Activated CD4-positive, alpha-beta T cell treated with anti-CD3 and anti-CD28 coated beads, Interleukin-2, amount 50 U/mL, for 16 hours (primary cell): Measurements from ENCODE around the gene ACAP3.
A peak's percentile ranks its signal among the peaks of the same experiment; 100 is the strongest.

Source experiments
- DNase-seq: peaks from one replicate; pipeline ENCODE4 v3.0.0-alpha.2; 2020

The ACAP3 gene

DNA sequence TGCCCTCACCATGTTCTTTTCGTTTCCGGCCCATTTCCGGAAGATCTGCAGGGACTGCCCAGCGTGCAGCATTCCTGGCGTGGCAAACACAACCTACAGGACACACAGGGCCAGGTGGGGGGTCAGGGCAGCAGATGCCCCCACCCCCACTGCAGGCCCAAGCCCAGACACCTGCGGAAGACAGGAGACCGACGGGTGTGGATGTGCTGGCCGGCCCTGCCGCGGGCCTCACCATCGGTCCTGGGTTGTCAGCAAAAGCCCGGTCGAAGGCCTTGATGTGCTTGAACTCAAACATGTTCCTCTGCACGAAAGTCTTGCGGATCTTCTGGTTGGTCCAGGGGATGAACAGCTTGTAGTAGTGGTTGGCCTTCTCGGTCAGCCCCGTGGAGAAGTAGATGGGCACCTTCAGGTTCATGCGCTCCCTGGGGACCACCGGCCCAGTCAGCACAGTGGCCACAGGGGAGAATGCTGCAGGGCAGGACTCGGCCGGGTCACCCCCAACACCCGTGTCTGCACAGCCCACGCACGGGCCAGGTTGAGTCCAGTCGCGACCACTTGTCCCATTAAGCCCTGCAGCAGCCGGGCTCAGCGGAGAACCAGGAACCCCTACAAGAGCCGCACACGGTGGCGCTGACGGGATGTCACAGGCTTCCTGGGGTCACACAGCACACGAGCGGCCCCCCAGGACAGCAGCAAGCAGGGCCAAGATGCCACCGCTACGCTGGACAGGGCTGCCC, 5.9 kb upstream of the ACAP3 start:
- no peak for DNase-seq

DNA sequence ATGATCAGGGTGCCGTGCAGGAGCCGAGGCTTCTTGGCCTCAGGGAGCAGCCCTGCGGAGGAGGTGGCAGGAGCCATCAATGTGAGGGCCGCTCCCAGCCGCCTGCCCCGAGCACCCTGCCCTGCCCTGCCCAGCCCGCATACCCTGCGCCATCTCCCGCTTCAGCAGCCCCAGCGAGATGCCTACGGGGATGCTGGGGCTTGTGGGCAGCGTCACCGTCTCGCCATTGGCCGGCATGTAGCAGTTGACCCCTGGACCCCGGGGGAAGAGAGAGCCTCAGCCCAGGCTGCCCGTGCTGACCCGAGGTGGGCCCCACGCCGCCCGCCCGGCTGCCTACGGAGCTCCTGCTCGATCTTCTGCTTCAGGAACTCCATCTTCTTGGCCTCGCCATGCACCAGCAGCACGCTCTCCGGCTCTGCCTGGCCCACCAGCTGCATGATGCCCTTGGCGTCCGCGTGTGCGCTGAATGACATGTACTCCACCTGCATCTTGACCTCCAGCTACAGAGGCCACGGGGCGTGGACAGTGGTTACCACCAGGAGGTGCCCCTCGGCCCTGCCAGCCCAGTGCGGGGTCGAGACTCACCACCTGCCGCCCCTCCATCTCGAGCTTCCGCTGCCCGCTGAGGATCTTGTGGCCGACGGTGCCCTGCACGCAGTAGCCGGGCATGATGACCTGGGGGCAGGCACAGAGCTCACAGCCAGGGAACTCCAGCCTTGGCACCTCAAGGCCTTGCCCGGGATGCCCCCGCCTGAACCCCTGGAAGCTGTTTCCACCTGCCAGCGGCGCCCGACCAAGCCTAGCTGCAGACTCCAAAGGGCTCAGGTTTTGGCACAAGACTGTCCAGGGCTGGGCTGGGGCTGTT, 5.0 kb upstream of the ACAP3 start:
- no peak for DNase-seq

DNA sequence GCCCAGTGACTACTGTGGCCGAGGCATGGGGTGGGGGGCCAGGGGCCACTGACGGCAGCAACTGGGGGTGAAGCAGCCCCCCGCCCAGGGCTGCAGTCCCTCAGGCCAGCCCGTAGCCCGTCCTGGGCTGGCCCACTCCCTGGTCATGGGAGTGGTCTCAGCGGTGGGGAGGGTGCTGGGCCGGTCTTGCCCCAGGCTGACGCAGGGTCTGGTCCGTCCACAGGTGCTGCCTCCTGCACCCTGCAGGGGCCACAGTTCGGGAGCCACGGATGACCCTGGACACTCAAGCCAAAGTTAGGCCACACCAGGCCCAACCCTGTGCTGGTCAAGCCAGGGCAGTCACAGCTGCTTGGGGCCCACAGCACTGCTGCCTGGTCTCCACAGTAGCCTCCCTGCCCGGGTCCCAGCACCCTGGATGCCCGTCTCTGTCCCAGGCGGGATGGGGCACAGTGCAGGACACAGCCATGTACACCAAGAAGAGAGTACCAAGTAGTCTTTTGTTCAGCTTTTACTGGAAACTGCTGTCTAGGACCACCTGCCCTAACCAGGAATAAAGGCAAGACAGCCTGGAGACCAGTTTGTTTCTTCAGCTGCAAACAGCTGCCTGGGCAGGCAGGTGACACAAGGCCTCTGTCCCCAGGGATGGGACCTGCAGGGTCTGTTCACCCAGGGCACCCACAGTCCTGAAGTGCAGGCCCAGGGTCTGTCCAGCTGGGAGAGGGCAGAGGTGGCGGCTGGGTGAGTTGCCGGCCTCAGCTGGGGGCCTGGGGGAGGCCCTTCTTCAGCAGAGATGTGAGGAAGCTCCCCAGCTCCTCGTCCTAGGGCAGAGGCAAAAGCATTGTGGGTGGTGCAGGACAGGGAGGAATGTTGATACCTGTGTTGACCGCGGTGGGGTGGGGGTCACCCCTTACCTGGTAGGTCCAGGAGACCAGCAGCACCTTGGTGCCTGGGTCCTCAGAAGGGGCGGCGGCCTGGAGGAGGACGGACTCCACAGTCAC, 3.7 kb upstream of the ACAP3 start:
- DNase-seq, result no peak

- no peak for DNase-seq
Measured at GRCh38 chr1:1310476-1311053, 2.8 kb upstream of the ACAP3 start.

DNA sequence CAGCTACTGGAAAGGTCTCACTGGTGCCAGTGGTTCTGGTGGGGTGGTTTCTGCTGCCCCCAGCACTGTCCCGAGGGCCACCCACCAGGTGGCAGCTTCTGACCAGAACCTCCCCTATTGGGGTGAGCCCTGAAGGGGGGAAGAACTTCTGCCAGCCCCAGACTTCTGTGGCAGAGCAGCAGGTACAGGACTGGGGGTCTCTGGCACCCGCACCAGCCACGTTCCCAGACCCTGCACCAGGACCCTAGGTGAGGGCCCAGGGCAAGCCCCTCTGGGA, 2.3 kb upstream of the ACAP3 start:
- no peak for DNase-seq

DNA sequence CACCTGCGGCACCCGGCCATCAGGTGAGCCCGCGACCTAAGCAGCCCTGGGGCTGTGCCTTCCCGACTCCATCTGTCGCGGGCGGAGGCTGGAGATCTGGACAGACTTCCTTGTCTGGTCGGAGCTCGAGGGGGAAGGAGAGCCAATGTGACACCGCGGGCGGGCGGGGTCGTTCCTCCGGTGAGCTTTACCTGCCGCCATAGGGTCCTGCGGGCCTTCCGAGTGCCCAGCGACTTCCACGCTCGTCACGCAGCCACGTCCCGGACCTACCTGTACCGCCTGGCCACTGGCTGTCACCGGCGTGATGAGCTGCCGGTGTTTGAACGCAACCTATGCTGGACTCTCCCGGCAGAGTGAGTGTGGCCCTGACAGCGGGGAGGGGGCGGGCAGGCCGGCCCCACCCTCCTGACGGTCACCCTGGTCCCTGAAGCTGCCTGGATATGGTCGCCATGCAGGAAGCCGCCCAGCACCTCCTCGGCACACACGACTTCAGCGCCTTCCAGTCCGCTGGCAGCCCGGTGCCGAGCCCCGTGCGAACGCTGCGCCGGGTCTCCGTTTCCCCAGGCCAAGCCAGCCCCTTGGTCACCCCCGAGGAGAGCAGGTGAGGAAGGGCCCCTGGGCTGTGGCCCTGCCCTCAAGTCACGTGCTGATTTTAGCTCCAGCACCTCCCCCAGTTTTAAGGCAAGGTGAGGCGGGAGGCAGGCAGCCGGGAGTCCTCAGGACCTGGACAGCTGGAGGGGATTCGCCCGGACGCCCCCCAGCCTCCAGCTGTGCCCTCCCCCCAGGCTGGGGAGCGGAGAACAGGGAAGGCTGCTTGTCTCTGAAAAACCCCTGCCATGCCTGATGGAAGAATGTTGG, 1.8 kb upstream of the ACAP3 start:
- DNase-seq, result no peak

DNA sequence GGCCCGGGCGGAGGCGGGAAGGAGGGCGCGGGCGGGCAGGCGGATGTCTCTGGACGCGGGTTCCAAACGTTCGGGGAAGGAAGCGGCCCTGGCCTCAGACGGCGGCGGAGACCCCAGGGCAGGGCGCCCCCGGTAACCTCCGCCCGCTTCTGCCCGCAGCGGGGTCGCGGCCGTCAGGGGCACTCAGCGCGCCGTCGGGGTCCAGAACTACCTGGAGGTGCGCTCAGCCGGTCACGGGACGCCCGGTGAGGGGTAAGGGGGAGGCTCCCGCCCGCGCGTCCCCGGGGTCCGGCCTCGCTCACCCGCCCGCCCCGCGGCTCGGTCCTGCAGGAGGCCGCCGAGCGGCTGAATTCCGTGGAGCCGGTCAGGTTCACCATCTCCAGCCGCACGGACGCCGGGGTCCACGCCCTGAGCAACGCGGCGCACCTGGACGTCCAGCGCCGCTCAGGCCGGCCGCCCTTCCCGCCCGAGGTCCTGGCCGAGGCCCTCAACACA, 1.1 kb upstream of the ACAP3 start:
- DNase-seq, result no peak

- no peak for DNase-seq
Measured at GRCh38 chr1:1307261-1307922, 338 bp downstream of the ACAP3 start.

DNA sequence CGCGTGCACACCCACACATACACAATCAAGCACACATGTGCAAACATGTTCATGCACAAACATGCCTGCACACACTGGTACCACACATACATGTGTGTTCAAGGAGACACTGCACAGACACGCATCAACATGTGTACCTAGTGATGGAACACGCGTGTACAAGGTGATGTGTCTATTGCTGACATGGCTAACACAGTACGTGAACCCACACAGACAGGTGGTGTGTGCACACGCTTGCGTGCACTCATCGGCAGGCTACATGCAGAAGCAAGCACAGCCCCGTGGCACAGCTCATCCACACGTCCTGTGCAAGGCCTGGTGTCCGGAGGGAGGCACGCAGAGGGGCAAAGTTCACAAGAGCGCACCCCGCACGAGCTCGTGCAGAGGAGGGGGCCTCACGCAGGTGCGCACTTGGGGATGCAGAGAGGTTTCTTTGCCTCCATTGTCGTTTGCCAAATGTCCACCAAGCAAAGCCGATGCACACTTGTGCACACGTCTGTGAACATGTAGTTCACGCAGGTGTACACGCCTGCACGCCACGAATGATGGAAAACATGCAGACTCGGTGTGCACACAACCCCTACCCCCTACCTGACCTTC, 969 bp downstream of the ACAP3 start:
- DNase-seq, result no peak

DNA sequence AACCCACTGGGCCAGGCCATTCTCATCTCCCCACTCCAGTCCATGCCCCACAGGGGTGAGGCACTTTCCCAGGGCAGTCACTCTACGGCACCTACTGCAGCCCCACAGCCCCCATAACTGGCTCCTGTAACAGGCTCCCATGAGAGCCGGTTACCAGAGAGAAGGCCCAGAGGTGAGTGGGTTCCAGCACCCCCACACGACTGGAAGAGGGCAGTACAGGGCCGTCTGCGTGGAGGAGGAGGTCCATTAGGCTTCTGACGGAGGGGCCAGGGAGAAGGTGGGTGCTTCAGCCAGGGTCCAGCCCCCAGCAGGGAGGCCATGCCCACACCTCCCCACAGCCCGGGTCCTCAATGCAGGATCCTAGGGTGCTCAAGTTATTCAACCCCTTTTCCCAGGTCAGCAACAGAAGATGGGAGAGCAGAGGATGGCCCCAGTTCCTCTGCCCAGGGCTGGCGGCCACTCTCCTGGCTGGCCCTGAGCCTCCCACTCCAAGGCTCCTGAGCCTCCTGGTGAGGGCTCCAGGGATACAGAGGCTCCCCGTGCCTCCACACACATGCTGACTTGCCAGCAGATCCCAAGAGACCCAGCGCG, 1.6 kb downstream of the ACAP3 start:
- no peak for DNase-seq

- peak; percentile 67 for DNase-seq
Measured at GRCh38 chr1:1305300-1306069, 2.2 kb downstream of the ACAP3 start.

GRCh38 chr1:1304331-1305299, 3.1 kb downstream of the ACAP3 start:
- DNase-seq, result no peak

GRCh38 chr1:1303736-1304135, 4.0 kb downstream of the ACAP3 start:
- no peak for DNase-seq

DNA sequence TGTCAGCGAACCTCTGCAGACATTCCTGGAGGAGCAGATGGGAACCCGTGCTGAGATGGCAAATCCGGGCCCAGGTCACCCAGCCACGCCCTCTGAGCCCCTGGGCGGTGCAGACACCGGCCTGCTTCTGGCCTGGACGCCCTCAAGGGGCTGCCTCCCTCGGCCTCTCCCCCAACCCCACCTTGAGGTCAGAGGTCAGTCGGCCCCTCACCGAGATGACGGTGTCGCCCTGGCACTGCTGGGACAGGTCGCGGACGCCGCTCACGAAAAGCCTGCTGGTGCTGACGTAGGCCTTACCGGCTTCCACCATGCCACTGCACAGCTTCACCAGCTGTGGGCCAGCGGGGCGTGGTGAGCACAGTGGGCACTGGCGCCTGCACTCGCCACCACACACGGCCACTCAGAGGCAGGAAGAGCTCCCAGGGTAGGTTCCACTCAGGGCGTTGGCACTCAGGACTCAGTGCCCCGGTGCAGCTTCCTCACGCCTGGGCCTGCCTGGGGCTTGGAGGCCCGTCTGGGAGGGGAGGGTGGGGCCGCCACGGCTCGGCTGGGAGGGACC, 4.7 kb downstream of the ACAP3 start:
- no peak for DNase-seq

DNA sequence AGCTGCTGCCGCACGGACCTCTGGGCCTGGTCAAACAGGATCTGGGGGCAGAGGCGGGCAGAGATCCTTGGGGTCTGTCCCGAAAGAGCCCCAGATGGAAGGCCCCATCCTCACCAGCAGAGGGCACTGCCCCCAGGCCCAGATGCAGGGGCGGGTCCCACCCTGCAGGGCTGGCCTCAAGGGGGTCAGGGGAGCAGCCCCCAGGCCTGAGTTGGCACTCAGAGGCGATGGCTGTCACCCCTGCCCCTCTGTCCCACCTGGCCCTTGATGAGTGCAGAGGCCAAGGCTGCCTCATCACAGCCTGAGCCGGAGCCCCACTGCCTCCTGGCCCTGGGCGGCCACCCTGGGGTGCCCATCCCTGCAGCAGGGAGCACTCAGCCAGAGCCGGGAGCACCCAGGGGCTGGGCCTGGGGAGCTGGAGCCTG, 5.7 kb downstream of the ACAP3 start:
- no peak for DNase-seq

- DNase-seq, result no peak
Measured at GRCh38 chr1:1300352-1300739, 7.4 kb downstream of the ACAP3 start.

- no peak for DNase-seq
Measured at GRCh38 chr1:1299686-1300351, 7.9 kb downstream of the ACAP3 start.
